ENCODE data around the gene LRRC59. TPM values are rescaled to one million over a fixed set of nuclear protein-coding genes. Genes with fewer than 3 reads are reported as not detected.

The LRRC59 gene
- total and polyA plus RNA-seq, 7 donors, result 15.9 to 122 (median 48.0) TPM

- ATAC-seq (no peak), DNase-seq (no peak)
- Histone ChIP-seq H3K27me3 (ENCODE audit: insufficient read depth in 3 of 3, low read length in 2 of 3) (no peaks in the 10 kb centered on the region), H3K9me3 (no peaks in the 10 kb centered on the region), H3K27ac (no peak overlapping the region), H3K4me1 (peaks cover 16% of the 10 kb centered on the region), H3K4me3 (no peak overlapping the region), H3K36me3 (ENCODE audit: insufficient read depth in 1 of 2, low read depth in 1 of 2) (no peaks in the 10 kb centered on the region)
- intact Hi-C loops (cut with DNase I), result no loop called here
- WGBS, 3 donors, result 57 to 64% (median 62%) methylated on average over 3 of the region's 3 CpGs
- no peak for TF ChIP-seq CTCF (IDR thresholded peaks at IDR 0.05)
These were observed 49.4 kb downstream of the LRRC59 start for GRCh38 chr17:50347894-50348291.

GRCh38 chr17:50347117-50347893 is 50.0 kb downstream of the LRRC59 start:
- WGBS, 3 donors, result 21 to 31% (median 25%) methylated on average over 15 to 17 of the region's 17 CpGs
- Histone ChIP-seq H3K27ac (no peak overlapping the region), H3K36me3 (ENCODE audit: insufficient read depth in 1 of 2, low read depth in 1 of 2) (no peaks in the 10 kb centered on the region), H3K4me3 (peak overlapping the region; percentile 86), H3K4me1 (peaks cover 16% of the 10 kb centered on the region), H3K9me3 (no peaks in the 10 kb centered on the region), H3K27me3 (ENCODE audit: insufficient read depth in 3 of 3, low read length in 2 of 3) (no peaks in the 10 kb centered on the region)
- no peak for TF ChIP-seq CTCF (IDR thresholded peaks at IDR 0.05)
- intact Hi-C loops (cut with DNase I), result no loop called here
- no peak for DNase-seq
- ATAC-seq, result peak in 2 of 4 donors; percentile 5 to 15

- Histone ChIP-seq H3K27me3 (ENCODE audit: insufficient read depth in 3 of 3, low read length in 2 of 3) (no peaks in the 10 kb centered on the region), H3K27ac (no peak overlapping the region), H3K9me3 (no peaks in the 10 kb centered on the region), H3K36me3 (ENCODE audit: insufficient read depth in 1 of 2, low read depth in 1 of 2) (no peaks in the 10 kb centered on the region), H3K4me3 (peak overlapping the region; percentile 86), H3K4me1 (peaks cover 16% of the 10 kb centered on the region)
- intact Hi-C loops (cut with DNase I), result no loop called here
- 1% methylated on average over 39 to 57 of the region's 57 CpGs for WGBS, 3 donors
- DNase-seq, result peak; percentile 52 to 68
- TF ChIP-seq CTCF (IDR thresholded peaks at IDR 0.05), result no peak
- peak; percentile 27 to 52 (median 36) for ATAC-seq
These were observed 50.8 kb downstream of the LRRC59 start for GRCh38 chr17:50346313-50347116.

- 2 to 5% (median 3%) methylated on average over 51 to 87 of the region's 87 CpGs for WGBS, 3 donors
- intact Hi-C loops (cut with DNase I), result no loop called here
- no peaks in the 10 kb centered on the region for H3K36me3 ChIP-seq (ENCODE audit: insufficient read depth in 1 of 2, low read depth in 1 of 2)
- no peaks in the 10 kb centered on the region for H3K27me3 ChIP-seq (ENCODE audit: insufficient read depth in 3 of 3, low read length in 2 of 3)
- ATAC-seq (peak; percentile 90 to 95 (median 93)), DNase-seq (peak; percentile 90 to 93)
- TF ChIP-seq CTCF (IDR thresholded peaks at IDR 0.05), result no peak
- no peaks in the 10 kb centered on the region for H3K9me3 ChIP-seq
- peak within 1 kb of the TSS; percentile 86 for H3K4me3 ChIP-seq
- peaks cover 16% of the 10 kb centered on the region for H3K4me1 ChIP-seq
- H3K27ac ChIP-seq, result peak within 1 kb of the TSS; percentile 50
These were observed 51.7 kb downstream of the LRRC59 start, which contains the start of gene XYLT2 for GRCh38 chr17:50345432-50346312. Gene XYLT2 (plus strand): TSS chr17:50346126. CDS start chr17:50346141, 15 bp downstream.
